ENCODE data around the gene PRG3. TPM values are rescaled to one million over a fixed set of nuclear protein-coding genes. Genes with fewer than 3 reads are reported as not detected.

Gene PRG3
- total RNA-seq, 2 experiments from 2014 or later: not detected

DNA sequence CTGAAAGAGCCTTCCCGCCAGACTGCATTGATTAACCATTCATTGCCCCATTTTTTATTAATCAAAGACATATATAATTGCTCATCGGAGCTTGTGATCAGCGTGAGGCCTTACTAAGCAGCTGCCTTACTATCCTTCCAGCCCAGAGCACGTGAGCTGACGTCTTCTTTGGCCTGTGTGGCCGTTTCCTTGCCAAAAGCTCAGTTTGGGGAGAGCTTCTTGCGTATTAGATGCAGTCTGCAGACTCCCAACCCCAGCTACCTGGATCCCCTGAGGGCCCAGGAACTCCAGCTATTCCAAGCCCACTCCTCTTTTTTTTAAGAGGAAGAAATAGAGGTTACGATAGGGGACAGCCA lies 46.8 kb upstream of the PRG3 start:
- POLR2A ChIA-PET: no interaction called here
- peak overlapping the region; percentile 87 for H3K4me3 Mint-ChIP-seq
- intact Hi-C loops (cut with DNase I, micrococcal nuclease): loop anchor here in 1 of 2 experiments (2.0 to 5.0 kb wide), 2 partner anchors 29 to 80 kb away; no protein-coding TSS in a partner anchor

GRCh38 chr11:57426929-57427726 lies 46.2 kb upstream of the PRG3 start, which contains the start of gene SLC43A3:
SLC43A3 (minus strand) TSS chr11:57427121; CDS start chr11:57426172, 949 bp downstream.
- intact Hi-C loops (cut with DNase I, micrococcal nuclease): loop anchor here in 1 of 2 experiments (2.0 to 5.0 kb wide), 2 partner anchors 30 to 80 kb away; no protein-coding TSS in a partner anchor
- peak within 1 kb of the TSS; percentile 87 for H3K27ac Mint-ChIP-seq
- DNase-seq (peak; percentile 17 to 79 (median 56)), ATAC-seq (ENCODE audit: poor library complexity) (peak; percentile 21)
- H3K4me3 Mint-ChIP-seq: peak within 1 kb of the TSS; percentile 87
- Histone ChIP-seq H3K9me3 (ENCODE audit: control insufficient read depth in 1 of 2, insufficient read depth in 1 of 2, low read length in 2 of 2) (no peaks in the 10 kb centered on the region), H3K4me3 (ENCODE audit: low read length) (peak within 1 kb of the TSS; percentile 61), H3K27ac (ENCODE audit: low read depth in 1 of 2, low read length in 2 of 2) (peak within 1 kb of the TSS; percentile 32 to 58), H3K4me1 (ENCODE audit: insufficient read depth, low read length) (peaks cover 39% of the 10 kb centered on the region), H3K36me3 (ENCODE audit: insufficient read depth, low read length) (peaks cover 4% of the 10 kb centered on the region), H3K27me3 (ENCODE audit: control insufficient read depth in 1 of 2, insufficient read depth in 2 of 2, low read length in 2 of 2) (no peaks in the 10 kb centered on the region)
- peaks cover 55% of the 10 kb centered on the region for H3K4me1 Mint-ChIP-seq (ENCODE audit: low read depth)
- H3K36me3 Mint-ChIP-seq (ENCODE audit: low read depth): peaks cover 23% of the 10 kb centered on the region
- TF ChIP-seq, protein P1, sequence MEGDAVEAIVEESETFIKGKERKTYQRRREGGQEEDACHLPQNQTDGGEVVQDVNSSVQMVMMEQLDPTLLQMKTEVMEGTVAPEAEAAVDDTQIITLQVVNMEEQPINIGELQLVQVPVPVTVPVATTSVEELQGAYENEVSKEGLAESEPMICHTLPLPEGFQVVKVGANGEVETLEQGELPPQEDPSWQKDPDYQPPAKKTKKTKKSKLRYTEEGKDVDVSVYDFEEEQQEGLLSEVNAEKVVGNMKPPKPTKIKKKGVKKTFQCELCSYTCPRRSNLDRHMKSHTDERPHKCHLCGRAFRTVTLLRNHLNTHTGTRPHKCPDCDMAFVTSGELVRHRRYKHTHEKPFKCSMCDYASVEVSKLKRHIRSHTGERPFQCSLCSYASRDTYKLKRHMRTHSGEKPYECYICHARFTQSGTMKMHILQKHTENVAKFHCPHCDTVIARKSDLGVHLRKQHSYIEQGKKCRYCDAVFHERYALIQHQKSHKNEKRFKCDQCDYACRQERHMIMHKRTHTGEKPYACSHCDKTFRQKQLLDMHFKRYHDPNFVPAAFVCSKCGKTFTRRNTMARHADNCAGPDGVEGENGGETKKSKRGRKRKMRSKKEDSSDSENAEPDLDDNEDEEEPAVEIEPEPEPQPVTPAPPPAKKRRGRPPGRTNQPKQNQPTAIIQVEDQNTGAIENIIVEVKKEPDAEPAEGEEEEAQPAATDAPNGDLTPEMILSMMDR (IDR thresholded peaks at IDR 0.05): no peak
- no peaks in the 10 kb centered on the region for H3K27me3 Mint-ChIP-seq
- POLR2A ChIA-PET: interaction anchor here (2.3 kb wide), 1 partner anchor 31 kb away, joined by 16 read pairs; no protein-coding TSS in a partner anchor
- no peaks in the 10 kb centered on the region for H3K9me3 Mint-ChIP-seq
- CTCF ChIA-PET: interaction anchor here (0.5 to 1.0 kb wide), 2 partner anchors 82 to 134 kb away, joined by 3 read pairs; no protein-coding TSS in a partner anchor

More for the DNA sequence above, 46.8 kb upstream of the PRG3 start:
- peak overlapping the region in 1 of 2 donors; percentile 32 for H3K27ac ChIP-seq (ENCODE audit: low read depth in 1 of 2, low read length in 2 of 2)
- H3K36me3 ChIP-seq (ENCODE audit: insufficient read depth, low read length): peaks cover 4% of the 10 kb centered on the region
- no peaks in the 10 kb centered on the region for H3K9me3 ChIP-seq (ENCODE audit: control insufficient read depth in 1 of 2, insufficient read depth in 1 of 2, low read length in 2 of 2)
- Mint-ChIP-seq H3K36me3 (ENCODE audit: low read depth) (peaks cover 17% of the 10 kb centered on the region), H3K27ac (peak overlapping the region; percentile 87), H3K4me1 (ENCODE audit: low read depth) (peaks cover 49% of the 10 kb centered on the region), H3K9me3 (no peaks in the 10 kb centered on the region), H3K27me3 (no peaks in the 10 kb centered on the region)
- no peak overlapping the region for H3K4me3 ChIP-seq (ENCODE audit: low read length)
- CTCF ChIA-PET: interaction anchor here (0.5 kb wide), 1 partner anchor 133 kb away, joined by 3 read pairs; no protein-coding TSS in a partner anchor
- H3K4me1 ChIP-seq (ENCODE audit: insufficient read depth, low read length): peaks cover 39% of the 10 kb centered on the region
- ATAC-seq (ENCODE audit: poor library complexity): no peak
- no peaks in the 10 kb centered on the region for H3K27me3 ChIP-seq (ENCODE audit: control insufficient read depth in 1 of 2, insufficient read depth in 2 of 2, low read length in 2 of 2)
- TF ChIP-seq, protein P1 (IDR thresholded peaks at IDR 0.05): no peak
- DNase-seq: no peak

GRCh38 chr11:57426439-57426928 lies 45.5 kb upstream of the PRG3 start:
- DNase-seq (peak in 2 of 14 experiments; percentile 19 to 57), ATAC-seq (ENCODE audit: poor library complexity) (no peak)
- ChIA-PET POLR2A (interaction anchor here (0.6 to 2.3 kb wide), 2 partner anchors 32 to 1120 kb away, joined by 3 to 16 read pairs; no protein-coding TSS in a partner anchor), CTCF (interaction anchor here (1.0 kb wide), 1 partner anchor 81 kb away, joined by 3 read pairs; no protein-coding TSS in a partner anchor)
- Histone ChIP-seq H3K9me3 (ENCODE audit: control insufficient read depth in 1 of 2, insufficient read depth in 1 of 2, low read length in 2 of 2) (no peaks in the 10 kb centered on the region), H3K27me3 (ENCODE audit: control insufficient read depth in 1 of 2, insufficient read depth in 2 of 2, low read length in 2 of 2) (no peaks in the 10 kb centered on the region), H3K36me3 (ENCODE audit: insufficient read depth, low read length) (peaks cover 4% of the 10 kb centered on the region), H3K27ac (ENCODE audit: low read depth in 1 of 2, low read length in 2 of 2) (peak overlapping the region; percentile 11 to 58), H3K4me1 (ENCODE audit: insufficient read depth, low read length) (peaks cover 39% of the 10 kb centered on the region), H3K4me3 (ENCODE audit: low read length) (peak overlapping the region; percentile 61)
- Mint-ChIP-seq H3K27me3 (no peaks in the 10 kb centered on the region), H3K27ac (peak overlapping the region; percentile 87), H3K4me3 (peak overlapping the region; percentile 87), H3K4me1 (ENCODE audit: low read depth) (peaks cover 56% of the 10 kb centered on the region), H3K36me3 (ENCODE audit: low read depth) (peaks cover 30% of the 10 kb centered on the region), H3K9me3 (no peaks in the 10 kb centered on the region)
- intact Hi-C loops (cut with DNase I, micrococcal nuclease): loop anchor here in 1 of 2 experiments (2.0 to 5.0 kb wide), 2 partner anchors 30 to 79 kb away; no protein-coding TSS in a partner anchor
- TF ChIP-seq, protein P1 (IDR thresholded peaks at IDR 0.05): no peak
